RCC 7860 (cell line): Measurements from ENCODE around the gene CTDSP2.
"Not testable (repeated sequence)": the region's sequence is repeated elsewhere in the genome, so short reads cannot be mapped to it uniquely, and the experiment has no call there.

Source experiments
- DNase-seq: peaks from one replicate; pipeline ENCODE4 v3.0.0-alpha.2; 2015; ENCODE audit warnings: low spot score
- FAIRE-seq: peaks from 2 replicates; lab custom pipeline; 2012; peaks lifted over from hg19 to GRCh38; lab: Jason Lieb, UNC

CTDSP2 gene

GRCh38 chr12:57882575-57882974 is 36.0 kb upstream of the CTDSP2 start:
- DNase-seq (no peak), FAIRE-seq (no peak)

DNA sequence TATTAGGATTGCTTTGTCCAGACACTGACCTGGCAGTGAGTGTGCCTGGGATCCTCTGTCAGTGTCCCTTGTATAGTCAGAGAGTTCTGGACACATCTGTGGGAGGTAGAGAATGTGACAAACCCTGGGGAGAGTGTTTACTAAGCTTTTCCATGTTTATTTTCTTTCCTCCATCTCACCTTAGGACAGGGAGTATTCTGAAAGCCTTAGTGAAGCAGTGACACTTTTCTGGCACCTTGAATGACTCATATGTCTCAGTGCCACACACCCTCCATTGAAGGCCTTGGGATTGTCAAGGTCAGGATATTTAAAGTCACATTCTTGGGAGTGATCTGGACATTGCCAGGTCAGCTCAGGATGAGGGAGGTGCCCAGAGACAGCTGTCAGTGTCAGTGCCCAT is 34.9 kb upstream of the CTDSP2 start:
- DNase-seq (no peak), FAIRE-seq (no peak)

GRCh38 chr12:57881035-57881434 is 34.5 kb upstream of the CTDSP2 start:
- FAIRE-seq = not testable (repeated sequence)

DNA sequence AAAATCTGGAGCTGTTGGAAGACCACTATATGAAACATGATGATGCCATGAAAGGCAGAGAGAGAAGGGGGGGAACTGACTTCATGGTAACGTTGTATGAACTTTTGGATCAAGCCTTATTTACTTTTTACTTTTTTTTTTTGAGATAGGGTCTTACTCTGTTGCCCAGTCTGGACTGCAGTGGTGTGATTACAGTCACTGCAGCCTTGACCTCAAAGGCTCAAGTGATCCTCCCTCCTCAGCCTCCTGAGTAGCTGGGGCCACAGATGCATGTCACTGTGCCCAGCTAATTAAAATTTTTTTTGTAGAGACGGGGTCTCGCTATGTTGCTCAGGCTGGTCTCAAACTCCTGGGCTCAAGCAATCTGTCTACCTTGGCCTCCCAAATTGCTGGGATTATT is 31.3 kb upstream of the CTDSP2 start:
- no peak for FAIRE-seq

More at GRCh38 chr12:57881035-57881434, 34.5 kb upstream of the CTDSP2 start:
- peak; percentile 16 for DNase-seq

DNA sequence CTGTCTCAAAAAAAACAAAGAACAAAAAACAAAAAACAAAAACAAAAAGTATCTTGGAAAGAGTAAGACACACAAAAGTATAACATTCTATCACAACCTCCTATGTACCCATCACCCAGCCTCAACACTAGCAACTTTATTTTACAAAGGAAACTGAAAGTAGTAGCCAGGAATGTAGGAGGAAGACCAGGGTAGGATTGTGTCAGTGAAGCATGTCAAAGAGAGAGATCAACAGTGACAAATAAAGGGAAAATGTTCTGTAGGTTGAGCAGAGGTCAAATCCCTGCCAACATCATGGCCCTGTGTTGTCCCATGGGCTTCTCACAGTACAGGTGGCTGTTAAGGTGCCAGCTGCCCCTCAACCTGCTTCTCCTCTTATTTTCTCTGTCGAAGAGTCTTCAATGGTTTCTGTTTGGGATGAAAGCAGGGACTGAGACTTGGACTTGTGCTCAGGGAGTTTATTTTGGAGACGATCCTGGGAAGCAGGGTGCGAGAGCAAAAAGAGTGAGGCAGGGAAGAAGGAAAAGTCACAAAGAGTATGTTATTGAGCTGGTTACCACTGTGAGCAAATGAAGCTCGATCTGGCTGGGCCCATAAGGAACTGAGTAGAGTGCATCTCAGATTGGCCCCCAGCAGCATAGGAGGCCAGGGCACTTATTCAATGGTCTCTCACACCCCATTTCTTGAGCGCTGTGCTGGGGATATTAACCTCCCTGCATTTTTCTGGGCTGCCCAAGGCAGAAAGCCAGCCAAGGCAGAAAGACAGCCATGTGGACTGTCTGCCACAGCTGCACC is 29.4 kb upstream of the CTDSP2 start:
- DNase-seq (peak; percentile 74), FAIRE-seq (peak; percentile 38)

More for the DNA sequence above, 31.3 kb upstream of the CTDSP2 start:
- no peak for DNase-seq

- DNase-seq (no peak), FAIRE-seq (no peak)
Observed at GRCh38 chr12:57874166-57875108, 27.9 kb upstream of the CTDSP2 start.

DNA sequence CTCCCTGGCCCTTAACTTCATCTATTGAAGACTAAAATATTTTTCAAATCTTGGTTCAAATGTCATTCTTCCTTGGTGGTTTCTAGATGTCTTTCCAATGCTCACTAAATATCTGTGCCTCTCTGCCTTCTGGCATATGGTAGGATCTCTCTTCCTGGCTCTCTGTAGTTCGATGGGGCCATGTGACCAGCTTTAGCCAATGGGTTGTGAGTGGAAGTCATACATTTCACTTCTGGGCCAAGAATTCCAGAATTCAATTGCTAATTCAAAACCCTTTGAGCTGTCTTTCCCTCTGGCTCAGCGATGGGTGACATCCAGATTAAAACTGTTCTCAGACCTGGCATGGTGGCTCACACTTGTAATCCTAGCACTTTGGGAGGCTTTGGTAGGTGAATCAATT is 25.8 kb upstream of the CTDSP2 start:
- no peak for FAIRE-seq

DNA sequence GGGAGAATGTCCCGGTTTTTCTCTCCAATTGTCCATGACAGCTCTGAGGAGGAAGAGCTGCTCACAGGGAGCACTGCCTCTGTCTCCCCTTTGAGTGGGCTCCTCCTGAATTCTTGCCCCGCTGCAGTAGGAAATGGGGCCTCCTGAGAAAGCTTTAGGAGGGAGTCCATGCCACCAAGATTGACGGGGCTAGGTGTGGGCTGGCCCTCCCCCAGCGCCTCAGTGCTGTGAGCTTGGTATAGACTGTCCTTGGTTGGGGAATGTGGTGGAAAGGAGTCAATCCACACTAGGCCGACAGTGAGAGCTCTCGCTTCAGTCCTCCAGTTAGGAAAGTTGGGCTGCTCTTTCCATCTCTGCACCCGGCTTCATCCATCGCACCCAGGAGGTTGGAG is 23.4 kb upstream of the CTDSP2 start:
- no peak for FAIRE-seq

More for the DNA sequence above, 25.8 kb upstream of the CTDSP2 start:
- no peak for DNase-seq

GRCh38 chr12:57869298-57869926 is 22.9 kb upstream of the CTDSP2 start:
- DNase-seq = no peak
- FAIRE-seq = no peak

More for the DNA sequence above, 23.4 kb upstream of the CTDSP2 start:
- DNase-seq = no peak

DNA sequence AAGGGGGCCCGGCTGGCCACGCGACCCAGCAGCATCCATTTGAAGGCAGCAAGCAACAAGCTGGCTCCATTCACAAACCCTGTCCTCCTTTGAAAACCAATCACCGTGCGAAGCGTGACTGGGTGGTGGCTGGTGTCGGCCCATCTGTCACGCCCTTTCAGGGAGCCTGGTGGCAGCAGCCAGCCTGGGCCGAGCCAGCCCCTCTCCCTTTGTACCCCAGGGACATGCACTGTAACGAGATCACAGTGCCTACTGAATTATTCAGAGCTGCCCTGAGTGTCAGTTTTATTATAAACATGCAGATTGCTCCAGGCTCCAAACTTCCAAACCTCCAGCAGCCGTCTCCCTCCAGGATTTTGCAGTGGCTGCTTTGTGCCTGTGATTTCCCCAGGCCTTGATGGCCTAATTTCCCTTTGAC is 22.3 kb upstream of the CTDSP2 start:
- no peak for FAIRE-seq
- no peak for DNase-seq

- DNase-seq (no peak), FAIRE-seq (no peak)
Observed at GRCh38 chr12:57868221-57868620, 21.7 kb upstream of the CTDSP2 start.

GRCh38 chr12:57866308-57867019 is 19.9 kb upstream of the CTDSP2 start:
- DNase-seq = no peak

DNA sequence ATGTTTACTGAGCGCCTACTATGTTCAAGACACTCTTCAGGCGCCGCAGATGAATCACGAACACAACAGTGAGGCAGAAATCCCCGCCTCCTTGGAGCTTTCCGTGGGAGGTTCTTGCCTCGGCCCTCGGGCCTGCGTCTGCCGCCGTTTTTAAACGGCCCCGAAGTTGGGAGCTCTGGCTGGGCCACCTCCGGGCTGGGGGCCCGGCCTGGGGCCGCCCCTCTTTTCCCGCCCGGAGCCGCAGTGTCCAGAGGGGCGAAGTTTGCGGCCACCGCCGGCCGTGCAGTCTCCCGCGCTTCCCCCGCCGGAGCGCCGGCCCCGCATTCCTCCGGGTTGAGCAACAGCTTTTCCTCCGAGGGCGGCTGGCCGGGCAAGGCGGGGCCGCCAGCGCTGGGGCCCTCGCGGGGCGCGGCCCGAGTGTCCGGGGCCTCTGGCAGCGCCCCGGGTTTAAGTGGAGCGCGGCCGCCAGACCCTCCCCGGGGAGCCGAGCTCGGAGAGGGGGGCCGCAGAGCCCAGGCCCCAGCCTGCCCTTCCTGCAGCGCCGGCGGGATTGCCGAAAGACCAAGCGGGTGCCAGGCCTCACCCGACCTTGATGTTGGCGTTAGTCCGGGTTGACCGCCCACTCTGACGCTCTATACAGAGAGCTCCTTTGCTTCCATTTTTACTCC is 18.7 kb upstream of the CTDSP2 start:
- DNase-seq = peak; percentile 28
- FAIRE-seq = no peak

More at GRCh38 chr12:57866308-57867019, 19.9 kb upstream of the CTDSP2 start:
- FAIRE-seq = no peak

DNA sequence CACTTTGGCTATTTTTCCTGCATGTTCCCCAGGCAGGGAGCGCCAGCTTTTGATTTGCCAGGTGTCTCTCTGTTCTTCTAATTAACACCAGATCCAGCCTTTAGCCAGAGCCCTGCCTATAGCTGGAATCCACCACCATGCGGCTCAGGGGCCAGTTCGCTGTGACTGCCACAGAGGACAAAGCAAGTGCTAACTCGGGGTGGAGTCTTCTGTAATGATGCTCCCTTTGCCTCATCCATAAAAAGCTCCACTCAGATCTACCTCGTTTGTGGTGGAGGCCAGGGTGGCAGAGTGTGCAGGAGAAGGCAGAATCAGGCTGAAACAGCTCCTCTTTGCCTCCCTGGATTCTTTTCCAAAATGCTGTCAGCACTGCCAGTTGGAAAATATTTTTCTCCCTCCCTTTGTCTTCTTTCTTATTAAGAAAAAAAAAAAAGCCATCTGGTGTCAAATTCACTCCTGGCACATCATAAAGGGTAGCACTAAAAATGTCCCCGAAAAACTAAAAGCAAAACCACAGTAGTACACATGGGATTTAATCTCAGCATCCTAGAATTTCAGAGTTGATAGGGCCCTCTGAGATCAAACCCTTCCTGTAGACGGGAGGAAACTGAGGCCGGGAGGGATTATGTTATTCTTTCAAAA is 18.0 kb upstream of the CTDSP2 start:
- DNase-seq = no peak

GRCh38 chr12:57863676-57864075 is 17.1 kb upstream of the CTDSP2 start:
- no peak for FAIRE-seq
- DNase-seq = no peak

More for the DNA sequence above, 18.0 kb upstream of the CTDSP2 start:
- FAIRE-seq = no peak

- DNase-seq (no peak), FAIRE-seq (no peak)
Observed at GRCh38 chr12:57861967-57862366, 15.4 kb upstream of the CTDSP2 start.

- FAIRE-seq, DNase-seq: not testable (repeated sequence)
Observed at GRCh38 chr12:57860883-57861282, 14.4 kb upstream of the CTDSP2 start.

DNA sequence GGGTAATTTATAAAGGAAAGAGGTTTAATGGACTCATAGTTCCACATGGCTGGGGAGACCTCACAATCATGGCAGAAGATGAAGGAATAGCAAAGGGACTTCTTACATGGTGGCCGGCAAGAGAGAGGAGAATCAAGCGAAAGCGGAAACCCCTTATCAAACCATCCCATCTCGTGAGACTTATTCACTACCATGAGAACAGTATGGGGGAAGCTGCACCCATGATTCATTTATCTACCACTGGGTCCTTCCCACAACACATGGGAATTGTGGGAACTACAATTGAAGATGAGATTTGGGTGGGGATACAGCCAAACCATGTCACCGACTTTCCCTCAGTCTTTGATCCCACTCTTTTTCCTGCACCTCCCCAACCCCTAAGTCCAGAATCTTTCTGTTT is 12.6 kb upstream of the CTDSP2 start:
- FAIRE-seq (no peak), DNase-seq (no peak)

DNA sequence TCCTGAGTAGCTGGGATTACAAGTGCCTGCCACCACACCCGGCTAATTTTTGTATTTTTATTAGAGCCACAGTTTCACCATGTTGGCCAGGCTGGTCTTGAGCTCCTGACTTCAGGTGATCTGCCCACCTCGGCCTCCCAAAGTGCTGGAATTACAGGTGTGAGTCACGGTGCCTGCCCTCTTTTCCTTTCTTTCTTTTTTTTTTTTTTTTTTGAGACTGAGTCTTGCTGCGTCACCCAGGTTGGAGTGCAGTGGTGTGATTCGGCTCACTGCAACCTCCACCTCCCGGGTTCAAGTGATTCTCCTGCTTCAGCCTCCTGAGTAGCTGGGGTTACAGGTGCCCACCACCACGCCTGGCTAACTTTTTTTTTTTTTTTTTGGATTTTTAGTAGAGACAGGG is 11.6 kb upstream of the CTDSP2 start:
- FAIRE-seq, DNase-seq: not testable (repeated sequence)
